Measurements from ENCODE around the gene GID4.

Gene GID4

GRCh38 chr17:17998934-17999333 lies 40.3 kb upstream of the GID4 start:
- TF ChIP-seq CTCF (IDR thresholded peaks at IDR 0.05; ENCODE audit: low read depth, low read length, missing control alignments), result no peak
- DNase-seq (ENCODE audit: extremely low read depth, low read depth), result no peak
- no peak overlapping the region for H3K4me3 ChIP-seq (replicated peaks; ENCODE audit: low read depth, low read length)

DNA sequence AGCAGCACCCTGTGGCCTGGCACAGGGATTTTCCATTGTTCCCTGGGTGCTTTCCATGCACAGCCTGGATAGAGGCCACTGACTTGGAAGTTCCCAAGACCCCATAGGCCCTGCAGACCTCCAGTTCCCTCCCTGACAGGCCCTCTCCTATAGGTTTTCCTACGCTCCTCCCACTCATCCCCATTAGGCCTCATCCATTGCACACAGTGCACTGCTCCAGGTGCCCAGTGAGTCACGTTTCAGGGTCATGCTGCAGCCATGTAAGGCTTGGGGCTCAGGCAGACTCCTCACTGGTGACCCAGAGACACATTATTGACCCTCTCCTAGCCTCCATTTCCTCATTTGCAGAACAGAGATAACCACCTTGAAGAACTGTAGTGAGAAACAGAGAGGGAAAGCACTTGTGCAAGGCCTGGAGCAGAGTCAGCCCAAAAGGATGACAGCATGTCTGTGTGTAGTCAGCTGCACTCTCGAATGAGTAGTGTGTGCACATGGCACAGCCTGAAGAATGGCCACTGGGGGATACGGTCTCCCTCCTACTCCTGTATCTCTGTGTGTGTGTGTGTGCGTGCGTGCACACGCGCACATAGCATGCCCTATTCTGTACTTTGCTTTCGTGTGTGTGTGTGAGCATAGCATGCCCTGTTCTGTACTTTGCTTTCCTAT lies 39.7 kb upstream of the GID4 start:
- DNase-seq (ENCODE audit: extremely low read depth, low read depth), result no peak
- no peak for TF ChIP-seq CTCF (IDR thresholded peaks at IDR 0.05; ENCODE audit: low read depth, low read length, missing control alignments)
- no peak overlapping the region for H3K4me3 ChIP-seq (replicated peaks; ENCODE audit: low read depth, low read length)

DNA sequence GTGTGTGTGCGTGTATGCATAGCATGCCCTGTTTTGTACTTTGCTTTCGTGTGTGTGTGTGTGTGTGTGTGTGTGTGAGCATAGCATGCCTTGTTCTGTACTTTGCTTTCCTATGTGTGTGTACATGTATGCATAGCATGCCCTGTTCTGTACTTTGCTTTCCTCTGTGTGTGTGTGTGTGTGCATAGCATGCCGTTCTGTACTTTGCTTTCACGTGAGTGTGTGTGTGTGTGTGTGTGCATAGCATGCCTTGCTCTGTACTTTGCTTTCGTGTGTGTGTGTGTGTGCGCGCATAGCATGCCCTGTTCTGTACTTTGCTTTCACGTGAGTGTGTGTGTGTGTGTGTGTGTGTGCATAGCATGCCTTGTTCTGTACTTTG lies 39.2 kb upstream of the GID4 start:
- no peak overlapping the region for H3K4me3 ChIP-seq (replicated peaks; ENCODE audit: low read depth, low read length)
- DNase-seq (ENCODE audit: extremely low read depth, low read depth), result no peak
- no peak for TF ChIP-seq CTCF (IDR thresholded peaks at IDR 0.05; ENCODE audit: low read depth, low read length, missing control alignments)

DNA sequence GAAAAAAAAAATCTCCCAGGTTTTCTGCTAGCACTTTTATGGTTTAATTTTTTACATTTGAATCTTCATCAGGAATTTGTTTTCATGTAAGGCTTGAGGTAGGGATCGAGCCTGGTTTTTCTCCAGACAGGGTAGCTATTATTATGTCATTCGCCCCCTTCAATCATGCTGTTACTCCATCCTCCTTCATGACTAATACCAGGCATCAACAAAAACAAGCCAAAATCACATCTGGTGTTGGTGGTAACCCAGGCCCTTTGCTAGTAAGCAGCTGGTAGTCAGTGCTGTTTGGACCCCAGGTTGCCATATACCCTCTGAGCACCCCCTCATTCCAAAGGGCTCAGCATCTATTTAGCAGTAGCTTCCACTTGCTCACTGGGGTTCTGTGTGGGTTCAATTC lies 37.0 kb upstream of the GID4 start:
- DNase-seq (ENCODE audit: extremely low read depth, low read depth), result peak; percentile 19

GRCh38 chr17:18004345-18004744 lies 34.9 kb upstream of the GID4 start:
- TF ChIP-seq CTCF (IDR thresholded peaks at IDR 0.05; ENCODE audit: low read depth, low read length, missing control alignments), result no peak
- no peak for DNase-seq (ENCODE audit: extremely low read depth, low read depth)
- H3K4me3 ChIP-seq (replicated peaks; ENCODE audit: low read depth, low read length), result no peak overlapping the region

More for the DNA sequence above, 37.0 kb upstream of the GID4 start:
- H3K4me3 ChIP-seq (replicated peaks; ENCODE audit: low read depth, low read length), result no peak overlapping the region
- no peak for TF ChIP-seq CTCF (IDR thresholded peaks at IDR 0.05; ENCODE audit: low read depth, low read length, missing control alignments)

DNA sequence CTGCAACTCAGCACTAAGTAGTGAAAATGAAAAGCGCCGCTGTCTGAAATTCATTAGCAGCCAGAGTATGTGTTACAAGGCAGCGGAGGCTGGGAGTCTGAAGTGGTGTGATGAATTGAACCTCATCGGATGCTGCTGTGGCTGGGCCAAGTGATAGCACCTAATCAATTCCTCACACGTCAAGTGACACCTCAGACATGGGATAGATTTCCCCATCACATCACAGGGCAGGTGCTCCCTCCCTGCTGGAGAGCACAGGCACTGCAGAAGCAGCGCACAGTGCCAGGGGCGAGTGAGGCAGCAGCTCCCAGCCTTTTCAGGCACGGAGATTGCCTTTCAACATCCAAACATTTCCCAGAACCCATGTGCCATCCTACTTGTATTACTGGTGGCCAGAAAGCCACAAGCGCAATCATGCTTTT lies 34.3 kb upstream of the GID4 start:
- peak; percentile 12 for TF ChIP-seq CTCF (IDR thresholded peaks at IDR 0.05; ENCODE audit: low read depth, low read length, missing control alignments)
- H3K4me3 ChIP-seq (replicated peaks; ENCODE audit: low read depth, low read length), result no peak overlapping the region
- no peak for DNase-seq (ENCODE audit: extremely low read depth, low read depth)

DNA sequence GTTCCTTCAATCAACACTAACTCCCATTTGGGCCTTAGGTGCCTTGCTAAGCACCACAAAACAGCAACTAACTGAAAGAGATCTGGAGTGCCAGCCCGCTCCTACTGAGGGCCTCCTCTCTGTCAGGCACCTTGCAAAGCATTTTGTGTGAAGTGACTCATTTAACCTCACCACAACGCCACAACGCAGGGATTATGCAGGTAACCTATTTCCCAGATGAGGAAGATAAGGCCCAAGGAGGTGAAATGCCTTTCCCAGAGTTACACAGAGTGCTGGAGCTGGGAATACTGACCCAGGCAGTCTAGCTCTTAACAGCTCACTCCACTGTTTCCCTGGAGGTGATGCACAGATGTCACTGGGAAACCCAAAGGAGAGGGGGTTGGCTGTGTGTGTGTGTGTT lies 33.7 kb upstream of the GID4 start:
- no peak for DNase-seq (ENCODE audit: extremely low read depth, low read depth)
- TF ChIP-seq CTCF (IDR thresholded peaks at IDR 0.05; ENCODE audit: low read depth, low read length, missing control alignments), result no peak
- no peak overlapping the region for H3K4me3 ChIP-seq (replicated peaks; ENCODE audit: low read depth, low read length)

Data from HFF-Myc (cell line).